Right atrium auricular region (tissue), 2 donors: ENCODE results near the gene LAMA5. TPM values are rescaled to one million over a fixed set of nuclear protein-coding genes. Genes with fewer than 3 reads are reported as not detected.

Source experiments
- DNase-seq: peaks from one replicate; pipeline ENCODE4 v3.0.0-alpha.2; 2019; ENCODE audit warnings: low spot score
- H3K27ac ChIP-seq, 2 donors: fragments of 200-600 bp; sonication (generic); 1 replicate in 1 of 2; 2 replicates in 1 of 2; pipeline ENCODE4 v1.5.1; 2016 to 2019
- H3K27me3 ChIP-seq, 2 donors: fragments of 200-600 bp; sonication (generic); one replicate each; pipeline versions ENCODE4 v1.5.1 to v1.6.0; 2017 to 2019
- H3K36me3 ChIP-seq: fragments of 200-600 bp; sonication (generic); one replicate; pipeline ENCODE4 v1.5.1; 2016
- H3K4me1 ChIP-seq, 2 donors: fragments of 200-600 bp; sonication (generic); one replicate each; pipeline versions ENCODE4 v1.5.1 to v1.6.0; 2017 to 2019
- H3K4me3 ChIP-seq, 2 donors: fragments of 200-600 bp; sonication (generic); 1 replicate in 1 of 2; 2 replicates in 1 of 2; pipeline ENCODE4 v1.5.1; 2017 to 2019; ENCODE audit warnings: mild to moderate bottlenecking in 1 of 2, moderate library complexity in 1 of 2
- H3K9me3 ChIP-seq, 2 donors: fragments of 200-600 bp; sonication (generic); one replicate each; pipeline ENCODE4 v1.5.1; 2019
- CTCF ChIP-seq, 2 donors: fragments of 200-600 bp; sonication (generic); IDR thresholded peaks; one replicate each; pipeline ENCODE4 v1.5.1; 2019; ENCODE audit warnings: antibody characterized with exemption in 2 of 2
- total RNA-seq, 2 donors: library from RNA; depleted of rRNA; stranded (reverse); fragments of >200 nt; gene quantifications; one replicate each; pipeline ENCODE4 v1.1.0, GENCODE V29; 2016

LAMA5 gene
- total RNA-seq, 2 donors from 2014 or later = 61.1 to 69.4 TPM

- TF ChIP-seq CTCF (IDR thresholded peaks at IDR 0.05) = no peak
- Histone ChIP-seq H3K9me3 (no peaks in the 10 kb centered on the region), H3K27ac (no peak overlapping the region), H3K4me1 (no peaks in the 10 kb centered on the region), H3K27me3 (no peaks in the 10 kb centered on the region), H3K4me3 (no peak overlapping the region), H3K36me3 (peaks cover 96% of the 10 kb centered on the region)
- DNase-seq = no peak
Measured at GRCh38 chr20:62312662-62312977, 54.5 kb downstream of the LAMA5 start.

- TF ChIP-seq CTCF (IDR thresholded peaks at IDR 0.05) = no peak
- no peaks in the 10 kb centered on the region for H3K27me3 ChIP-seq
- H3K36me3 ChIP-seq = peaks cover 96% of the 10 kb centered on the region
- no peaks in the 10 kb centered on the region for H3K4me1 ChIP-seq
- H3K4me3 ChIP-seq = no peak overlapping the region
- DNase-seq = no peak
- H3K9me3 ChIP-seq = no peaks in the 10 kb centered on the region
- H3K27ac ChIP-seq = no peak overlapping the region
Measured at GRCh38 chr20:62311832-62312661, 55.1 kb downstream of the LAMA5 start.

GRCh38 chr20:62311150-62311549 is 56.0 kb downstream of the LAMA5 start:
- no peaks in the 10 kb centered on the region for H3K4me1 ChIP-seq
- no peaks in the 10 kb centered on the region for H3K9me3 ChIP-seq
- DNase-seq = no peak
- no peak for TF ChIP-seq CTCF (IDR thresholded peaks at IDR 0.05)
- no peaks in the 10 kb centered on the region for H3K27me3 ChIP-seq
- no peak overlapping the region for H3K27ac ChIP-seq
- H3K4me3 ChIP-seq = no peak overlapping the region
- peaks cover 96% of the 10 kb centered on the region for H3K36me3 ChIP-seq

- H3K4me3 ChIP-seq = no peak overlapping the region
- H3K36me3 ChIP-seq = peaks cover 96% of the 10 kb centered on the region
- no peaks in the 10 kb centered on the region for H3K9me3 ChIP-seq
- no peak overlapping the region for H3K27ac ChIP-seq
- no peaks in the 10 kb centered on the region for H3K27me3 ChIP-seq
- peaks cover 0 to 3% of the 10 kb centered on the region in 2 donors for H3K4me1 ChIP-seq
- DNase-seq = no peak
- TF ChIP-seq CTCF (IDR thresholded peaks at IDR 0.05) = no peak
Measured at GRCh38 chr20:62310757-62311121, 56.4 kb downstream of the LAMA5 start.

- H3K9me3 ChIP-seq = no peaks in the 10 kb centered on the region
- no peak for TF ChIP-seq CTCF (IDR thresholded peaks at IDR 0.05)
- H3K4me3 ChIP-seq = no peak overlapping the region
- DNase-seq = no peak
- no peak overlapping the region for H3K27ac ChIP-seq
- H3K4me1 ChIP-seq = peaks cover 0 to 9% of the 10 kb centered on the region in 2 donors
- H3K36me3 ChIP-seq = peaks cover 96% of the 10 kb centered on the region
- H3K27me3 ChIP-seq = no peaks in the 10 kb centered on the region
Measured at GRCh38 chr20:62309947-62310756, 57.0 kb downstream of the LAMA5 start.
